NCI-H1694 (cell line): Measurements from ENCODE around the gene MINAR2.

Experiments
- DNase-seq: peaks from one replicate; lab custom pipeline; 2025; lab: John Stamatoyannopoulos, UW

Gene MINAR2

GRCh38 chr5:129747572-129748407 is at the start of gene MINAR2:
Gene MINAR2 (plus strand): TSS chr5:129748094. CDS start chr5:129748191, 97 bp downstream.
- no peak for DNase-seq

- no peak for DNase-seq
Observed at GRCh38 chr5:129698661-129699060, 49.2 kb upstream of the MINAR2 start.

- no peak for DNase-seq
Observed at GRCh38 chr5:129716235-129716634, 31.7 kb upstream of the MINAR2 start.

GRCh38 chr5:129716651-129717050 is 31.2 kb upstream of the MINAR2 start:
- no peak for DNase-seq

- DNase-seq = no peak
Observed at GRCh38 chr5:129717751-129718310, 30.1 kb upstream of the MINAR2 start.

GRCh38 chr5:129718471-129719090 is 29.3 kb upstream of the MINAR2 start:
- no peak for DNase-seq

- DNase-seq = no peak
Observed at GRCh38 chr5:129724222-129724621, 23.7 kb upstream of the MINAR2 start.

- DNase-seq = no peak
Observed at GRCh38 chr5:129724647-129725046, 23.2 kb upstream of the MINAR2 start.

GRCh38 chr5:129739773-129740172 is 8.1 kb upstream of the MINAR2 start:
- no peak for DNase-seq

- no peak for DNase-seq
Observed at GRCh38 chr5:129743541-129744187, 4.2 kb upstream of the MINAR2 start.

GRCh38 chr5:129745997-129746396 is 1.9 kb upstream of the MINAR2 start:
- no peak for DNase-seq

GRCh38 chr5:129746876-129747275 is 1.0 kb upstream of the MINAR2 start:
- DNase-seq = no peak

GRCh38 chr5:129748913-129749880 is 1.3 kb downstream of the MINAR2 start:
- no peak for DNase-seq

- no peak for DNase-seq
Observed at GRCh38 chr5:129760636-129761325, 12.9 kb downstream of the MINAR2 start.

GRCh38 chr5:129763651-129764050 is 15.8 kb downstream of the MINAR2 start:
- DNase-seq = no peak

- no peak for DNase-seq
Observed at GRCh38 chr5:129766798-129767197, 18.9 kb downstream of the MINAR2 start.

- DNase-seq = peak; percentile 81
Observed at GRCh38 chr5:129767927-129768380, 20.1 kb downstream of the MINAR2 start.

- no peak for DNase-seq
Observed at GRCh38 chr5:129768735-129769134, 20.8 kb downstream of the MINAR2 start.

GRCh38 chr5:129770024-129770820 is 22.3 kb downstream of the MINAR2 start:
- no peak for DNase-seq
